Measurements from ENCODE around the gene TEX14.

- TF ChIP-seq EP300 (IDR thresholded peaks at IDR 0.05), result no peak
- TF ChIP-seq CTCF (IDR thresholded peaks at IDR 0.05), result no peak
- no peak for TF ChIP-seq POLR2A (IDR thresholded peaks at IDR 0.05)
Observed at GRCh38 chr17:58661499-58661898, 30.3 kb downstream of the TEX14 start.
